Retina (tissue), 1 donor: ENCODE measurements around the gene DDR1.
A peak's percentile ranks its signal among the peaks of the same experiment; 100 is the strongest.
"Not testable (repeated sequence)": the region's sequence is repeated elsewhere in the genome, so short reads cannot be mapped to it uniquely, and the experiment has no call there.

ENCODE experiments used
- DNase-seq: peaks from one replicate; pipeline ENCODE4 v3.0.0-alpha.2; 2016

Gene DDR1

DNA sequence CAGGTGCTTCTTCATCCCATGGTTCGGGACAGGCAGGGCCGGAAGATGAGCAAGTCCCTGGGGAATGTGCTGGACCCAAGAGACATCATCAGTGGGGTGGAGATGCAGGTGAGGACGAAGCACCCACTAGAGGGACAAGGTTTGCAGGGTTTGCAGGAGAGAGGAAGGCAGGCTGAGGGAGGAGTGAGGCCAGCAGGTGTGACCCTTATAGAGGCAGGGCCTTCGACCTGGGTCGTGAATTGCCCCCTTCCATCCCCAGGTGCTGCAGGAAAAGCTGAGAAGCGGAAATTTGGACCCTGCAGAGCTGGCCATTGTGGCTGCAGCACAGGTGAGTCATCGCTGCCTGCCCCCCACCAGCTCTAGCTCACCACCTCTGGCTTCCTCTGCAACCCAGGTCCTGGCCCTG is 38.1 kb downstream of the DDR1 start:
- DNase-seq, result no peak

DNA sequence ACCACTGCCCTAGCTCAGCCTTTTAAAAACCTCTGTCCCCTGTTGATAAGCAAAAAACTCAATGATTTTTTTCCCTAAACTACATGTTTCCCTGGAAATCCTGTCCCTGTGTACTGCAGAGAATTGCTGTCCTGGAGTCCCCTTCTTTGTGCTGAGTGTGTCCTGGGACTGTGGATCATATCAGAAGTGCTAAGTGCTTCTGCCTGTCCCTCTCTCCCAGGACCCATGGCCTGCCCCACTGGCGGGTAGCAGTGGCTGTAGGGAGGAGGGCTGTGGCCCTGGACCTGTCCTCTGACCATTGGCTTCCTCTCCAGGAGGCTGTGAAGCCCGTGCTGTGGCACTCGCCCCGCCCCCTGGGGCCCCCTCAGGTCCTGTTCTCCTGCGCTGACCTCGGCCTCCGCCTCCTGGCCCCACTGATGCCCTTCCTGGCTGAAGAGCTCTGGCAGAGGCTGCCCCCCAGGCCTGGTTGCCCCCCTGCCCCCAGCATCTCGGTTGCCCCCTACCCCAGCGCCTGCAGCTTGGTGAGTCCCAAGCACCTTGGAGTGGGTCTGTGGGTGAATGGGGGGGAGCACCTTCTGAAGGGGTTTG is 39.8 kb downstream of the DDR1 start:
- DNase-seq, result not testable (repeated sequence)

- DNase-seq, result no peak
Observed at GRCh38 chr6:30926644-30927043, 42.3 kb downstream of the DDR1 start.

DNA sequence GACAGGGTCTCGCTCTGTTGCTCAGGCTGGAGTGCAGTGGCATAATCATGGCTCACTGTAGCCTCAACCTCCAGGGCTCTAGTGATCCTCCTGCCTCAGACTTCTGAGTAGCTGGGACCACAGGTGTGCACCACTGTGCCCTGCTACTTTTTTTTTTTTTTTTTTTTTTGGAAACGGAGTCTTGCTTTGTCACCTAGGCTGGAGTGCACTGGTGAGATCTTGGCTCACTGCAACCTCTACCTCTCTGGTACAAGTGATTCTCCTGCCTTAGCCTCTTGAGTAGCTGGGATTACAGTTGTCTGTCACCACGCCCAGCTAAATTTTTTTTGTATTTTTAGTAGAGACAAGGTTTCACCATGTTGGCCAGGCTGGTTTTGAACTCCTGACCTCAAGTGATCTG is 42.8 kb downstream of the DDR1 start:
- DNase-seq, result not testable (repeated sequence)

DNA sequence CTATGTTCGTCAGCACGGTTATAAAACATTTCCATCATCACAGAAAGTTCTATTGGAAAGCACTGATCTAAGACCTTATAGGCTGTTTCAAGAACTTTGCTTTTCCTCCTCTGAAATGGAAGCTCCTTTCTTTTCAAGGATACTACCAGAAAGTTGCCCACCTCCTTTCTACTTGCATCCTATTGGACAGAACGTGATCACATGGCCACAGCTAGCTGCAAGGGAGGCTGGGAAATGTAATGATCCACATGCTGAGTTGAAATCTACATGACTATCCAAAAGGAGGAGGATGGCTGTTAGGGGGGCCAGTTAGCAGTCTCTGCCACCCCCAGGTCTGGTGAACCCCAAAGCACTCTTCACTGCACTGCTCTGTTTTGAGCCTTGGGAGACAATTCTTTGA is 44.4 kb downstream of the DDR1 start:
- no peak for DNase-seq

- DNase-seq, result no peak
Observed at GRCh38 chr6:30930506-30930905, 46.2 kb downstream of the DDR1 start.

- DNase-seq, result no peak
Observed at GRCh38 chr6:30931272-30931671, 47.0 kb downstream of the DDR1 start.

DNA sequence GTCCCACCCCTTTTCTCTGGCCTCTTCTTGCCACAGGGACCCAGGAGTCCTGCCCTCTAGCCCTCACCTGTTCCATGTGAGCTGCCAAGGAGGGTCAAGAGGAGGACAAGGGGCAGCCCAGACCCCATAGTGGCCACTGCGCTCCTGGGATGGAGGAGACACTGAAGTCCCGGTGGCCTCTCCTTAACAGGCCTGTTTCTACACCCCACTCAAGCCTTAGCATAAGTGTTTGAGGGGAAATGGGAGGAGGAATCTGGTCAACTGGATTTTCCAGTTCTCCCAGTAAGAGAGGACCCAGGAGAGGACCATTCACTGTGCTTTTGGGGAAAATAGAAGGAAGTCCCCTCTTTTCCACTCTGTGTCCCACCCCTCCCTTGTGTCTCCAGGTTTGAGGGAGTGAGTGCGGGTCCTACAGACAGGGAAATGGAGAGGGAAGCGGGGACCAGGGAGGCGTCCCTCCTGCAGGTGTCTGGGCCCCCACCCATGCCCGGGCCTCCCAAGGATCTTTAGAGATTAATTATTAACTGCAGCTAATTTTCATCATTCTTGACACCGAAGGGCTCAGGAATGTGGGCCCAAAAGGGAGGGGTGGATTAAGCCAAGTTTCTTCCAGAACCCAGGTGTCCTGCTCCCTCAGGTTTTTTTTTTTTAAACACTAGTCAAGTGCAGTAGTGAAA is 47.8 kb downstream of the DDR1 start, which contains the start of gene SFTA2:
Gene SFTA2, minus strand, starts transcription at position 202 of the 677 bp plus-strand sequence. Its CDS starts 74 bp downstream, at position 128.
- DNase-seq, result no peak

GRCh38 chr6:30932665-30933365 is 48.5 kb downstream of the DDR1 start:
- no peak for DNase-seq

DNA sequence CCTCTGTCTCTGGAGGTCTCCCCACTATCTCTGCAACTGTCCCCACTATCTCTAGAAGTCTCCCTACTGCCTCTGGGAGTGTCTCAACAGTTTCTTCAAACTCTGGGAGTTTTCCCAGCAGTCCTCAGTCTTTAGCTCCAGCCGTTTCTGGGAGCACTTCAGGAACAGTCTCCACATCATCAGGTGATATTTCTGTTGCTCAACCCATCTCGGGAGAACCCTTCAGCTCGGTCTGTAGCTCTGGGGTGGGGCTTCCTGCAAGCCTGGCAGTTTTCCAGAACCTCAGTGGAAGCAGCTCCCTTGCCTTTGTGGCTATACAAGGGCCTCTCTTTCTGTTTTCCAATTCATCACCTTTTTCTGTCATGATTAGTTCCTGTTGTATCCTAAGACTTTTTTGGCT is 50.7 kb downstream of the DDR1 start:
- no peak for DNase-seq

DNA sequence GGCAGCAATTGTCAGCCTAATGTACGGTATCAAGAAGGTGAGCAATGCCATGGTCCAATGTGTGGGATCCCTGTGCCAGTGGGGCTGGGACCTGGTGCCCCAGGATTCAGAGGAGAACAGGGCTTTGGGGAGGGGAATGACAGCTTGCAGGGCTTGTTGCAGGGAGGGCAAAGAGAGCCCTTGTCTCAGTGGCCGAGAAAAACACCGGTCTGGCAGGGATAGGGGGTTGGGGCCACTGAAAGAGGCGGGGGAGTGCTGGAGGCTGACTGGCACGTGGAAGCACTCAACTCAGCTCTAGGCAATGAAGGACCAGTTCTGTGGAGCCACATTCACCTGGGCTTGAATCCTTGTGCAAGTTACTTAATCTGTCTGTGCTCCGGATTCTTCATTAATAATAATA is 52.9 kb downstream of the DDR1 start:
- no peak for DNase-seq

- DNase-seq, result no peak
Observed at GRCh38 chr6:30938730-30939129, 54.4 kb downstream of the DDR1 start.

GRCh38 chr6:30939473-30939872 is 55.2 kb downstream of the DDR1 start:
- DNase-seq, result no peak

- no peak for DNase-seq
Observed at GRCh38 chr6:30940361-30940986, 56.2 kb downstream of the DDR1 start, which contains the start of gene MUCL3. Gene MUCL3 (plus strand): TSS chr6:30940973. CDS start chr6:30941000, 27 bp downstream.

GRCh38 chr6:30942338-30943060 is 58.2 kb downstream of the DDR1 start:
- DNase-seq, result peak; percentile 61

- no peak for DNase-seq
Observed at GRCh38 chr6:30944051-30944450, 59.7 kb downstream of the DDR1 start.

GRCh38 chr6:30945281-30945680 is 61.0 kb downstream of the DDR1 start:
- DNase-seq, result no peak

- DNase-seq, result no peak
Observed at GRCh38 chr6:30947231-30947630, 62.9 kb downstream of the DDR1 start.

DNA sequence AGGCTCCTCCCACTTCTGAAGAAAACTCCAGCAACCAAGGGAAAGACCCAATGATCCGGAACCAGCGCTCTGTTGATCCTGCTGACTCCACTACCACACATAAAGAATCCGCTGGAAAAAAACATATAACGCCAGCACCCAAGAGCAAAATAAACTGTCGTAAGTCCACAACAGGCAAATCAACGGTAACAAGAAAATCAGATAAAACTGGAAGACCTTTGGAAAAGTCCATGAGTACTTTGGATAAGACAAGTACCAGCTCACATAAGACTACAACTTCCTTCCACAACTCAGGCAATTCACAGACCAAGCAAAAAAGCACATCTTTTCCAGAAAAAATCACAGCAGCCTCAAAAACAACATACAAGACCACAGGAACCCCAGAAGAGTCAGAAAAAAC is 64.5 kb downstream of the DDR1 start:
- DNase-seq, result no peak
